Stomach smooth muscle (tissue), 2 donors: ENCODE data around the gene LYL1.

Experiments
- H3K27ac ChIP-seq: one replicate; pipeline ENCODE4 v1.7.0; 2013; ENCODE audit warnings: mild to moderate bottlenecking, low read length, inconsistent platforms
- H3K27me3 ChIP-seq, 2 donors: one replicate each; pipeline ENCODE4 v1.7.0; 2013; ENCODE audit warnings: low read length in 2 of 2; ENCODE audit not compliant: insufficient read depth in 2 of 2, control insufficient read depth in 1 of 2
- H3K36me3 ChIP-seq, 2 donors: one replicate each; pipeline ENCODE4 v1.7.0; 2013; ENCODE audit warnings: low read length in 2 of 2; ENCODE audit not compliant: control insufficient read depth in 2 of 2, insufficient read depth in 2 of 2
- H3K4me1 ChIP-seq: one replicate; pipeline ENCODE4 v1.7.0; 2013; ENCODE audit warnings: low read length; ENCODE audit not compliant: control insufficient read depth, insufficient read depth
- H3K4me3 ChIP-seq, 2 donors: one replicate each; pipeline ENCODE4 v1.7.0; 2013; ENCODE audit warnings: low read length in 2 of 2
- H3K9ac ChIP-seq, 2 donors: one replicate each; pipeline ENCODE4 v1.7.0; 2013; ENCODE audit warnings: low read length in 2 of 2, mild to moderate bottlenecking in 1 of 2
- H3K9me3 ChIP-seq, 2 donors: one replicate each; pipeline ENCODE4 v1.7.0; 2013; ENCODE audit warnings: low read length in 2 of 2; ENCODE audit not compliant: control insufficient read depth in 2 of 2
- donor health status: healthy.
- donor health status: Pancreatic carcinoma.

Gene LYL1

DNA sequence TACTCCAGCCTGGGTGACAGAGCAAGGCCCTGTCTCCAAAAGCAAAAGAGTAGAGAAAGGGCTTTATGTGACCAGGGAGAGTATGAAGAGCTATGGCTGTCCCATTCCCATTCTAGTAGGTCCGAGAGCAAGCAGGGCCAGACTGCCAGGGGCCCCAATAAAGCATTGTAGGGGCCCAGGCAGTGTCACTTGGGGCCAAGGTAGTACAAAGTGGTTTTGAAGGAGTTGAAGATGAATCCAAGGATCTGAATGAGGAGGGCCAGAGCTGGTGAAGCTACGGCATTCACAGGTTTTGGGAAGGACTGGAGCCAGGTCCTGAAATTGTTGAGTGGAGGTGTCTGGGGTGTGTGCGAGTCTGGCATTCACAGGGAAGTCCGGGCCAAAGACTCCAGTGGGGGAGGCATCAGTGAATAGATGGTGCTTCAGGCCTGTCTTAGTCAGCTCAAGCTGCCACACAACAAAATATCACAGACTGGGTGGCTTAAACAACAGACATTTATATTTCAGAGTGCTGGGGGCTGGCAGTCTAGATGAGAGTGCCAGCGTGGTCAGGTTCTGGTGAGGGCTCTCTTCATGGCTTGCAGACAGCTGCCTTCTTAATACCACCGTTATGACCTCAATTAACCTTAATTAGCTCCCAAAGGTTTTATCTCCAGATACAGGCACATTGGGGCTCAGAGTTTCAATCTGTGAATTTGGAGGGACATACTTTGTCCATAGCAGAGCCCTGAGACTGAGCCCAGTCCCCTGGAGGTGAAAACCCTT, 25.3 kb upstream of the LYL1 start:
- Histone ChIP-seq H3K4me3 (no peak overlapping the region), H3K9ac (no peak overlapping the region), H3K27me3 (no peaks in the 10 kb centered on the region), H3K36me3 (peaks cover 0 to 2% of the 10 kb centered on the region in 2 donors), H3K4me1 (peaks cover 4% of the 10 kb centered on the region), H3K9me3 (no peaks in the 10 kb centered on the region), H3K27ac (no peak overlapping the region)

DNA sequence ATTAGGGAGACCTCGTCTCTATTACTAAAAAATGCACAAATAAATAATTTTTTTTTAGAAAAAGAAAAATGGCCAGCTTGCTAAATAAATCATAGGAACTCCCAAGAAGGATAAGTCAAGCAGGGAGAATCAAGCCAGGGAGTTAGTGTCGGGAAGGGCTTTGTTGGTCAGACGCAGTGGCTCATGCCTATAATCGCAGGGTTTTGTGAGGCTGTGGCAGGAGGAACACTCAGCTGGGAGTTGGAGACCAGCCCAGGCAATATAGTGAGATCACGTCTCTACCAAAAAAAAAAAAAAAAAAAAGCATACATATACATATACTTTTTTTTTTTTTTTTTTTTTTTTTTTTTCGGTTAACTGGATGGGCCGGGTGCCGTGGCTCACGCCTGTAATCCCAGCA, 24.4 kb upstream of the LYL1 start:
- Histone ChIP-seq H3K27me3 (no peaks in the 10 kb centered on the region), H3K36me3 (no peaks in the 10 kb centered on the region), H3K4me3 (no peak overlapping the region), H3K4me1 (no peaks in the 10 kb centered on the region), H3K9me3 (no peaks in the 10 kb centered on the region), H3K9ac (no peak overlapping the region), H3K27ac (no peak overlapping the region)

DNA sequence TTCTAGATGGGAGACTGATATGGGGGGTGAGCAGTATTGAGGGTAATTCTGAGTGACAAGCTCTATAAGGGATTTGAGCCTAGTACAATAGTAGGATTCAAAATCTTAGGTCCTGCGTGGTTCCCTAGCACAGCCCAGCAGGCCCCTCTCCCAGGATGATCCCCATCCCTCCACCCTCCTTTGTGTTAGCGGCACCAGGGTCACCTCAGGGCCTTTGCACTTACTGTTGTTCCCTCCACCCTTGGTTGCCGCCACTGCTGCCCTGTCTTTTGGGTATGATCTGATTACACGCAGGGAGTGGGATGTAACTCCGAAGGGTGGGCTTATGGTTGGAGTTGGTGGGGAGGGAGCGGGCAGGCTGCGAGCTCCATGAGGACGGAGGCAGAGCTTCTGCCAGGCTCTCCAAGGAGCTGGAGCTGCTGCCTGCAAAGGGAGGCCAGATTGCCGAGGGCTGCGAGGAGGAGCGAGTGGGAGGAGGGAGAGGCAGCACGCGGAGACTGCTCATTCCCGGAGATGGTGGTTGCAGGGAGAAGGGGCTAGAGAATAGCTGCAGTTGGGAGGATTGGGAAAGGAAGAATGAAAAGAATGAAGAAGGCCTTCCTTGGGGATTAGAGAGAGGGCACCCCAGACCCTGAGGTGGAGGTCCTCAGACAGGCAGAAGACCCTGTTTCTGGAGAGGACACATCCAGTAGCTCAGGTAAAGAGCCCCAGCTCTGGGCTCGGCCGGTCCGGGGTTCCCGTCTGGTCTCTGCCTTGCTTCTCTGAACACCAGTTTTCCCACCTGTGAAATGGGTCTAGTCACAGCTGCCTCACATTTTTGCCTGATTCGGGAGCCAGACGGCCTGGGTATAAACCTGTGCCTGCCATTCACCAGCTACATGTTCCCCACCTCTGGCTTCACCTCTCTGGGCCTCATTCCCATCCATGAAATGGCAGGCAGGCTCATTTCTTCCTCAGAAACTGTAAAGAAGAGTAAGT, 20.6 kb upstream of the LYL1 start:
- Histone ChIP-seq H3K27me3 (no peaks in the 10 kb centered on the region), H3K4me3 (no peak overlapping the region), H3K9me3 (no peaks in the 10 kb centered on the region), H3K9ac (no peak overlapping the region), H3K27ac (no peak overlapping the region), H3K36me3 (no peaks in the 10 kb centered on the region), H3K4me1 (peaks cover 21% of the 10 kb centered on the region)

DNA sequence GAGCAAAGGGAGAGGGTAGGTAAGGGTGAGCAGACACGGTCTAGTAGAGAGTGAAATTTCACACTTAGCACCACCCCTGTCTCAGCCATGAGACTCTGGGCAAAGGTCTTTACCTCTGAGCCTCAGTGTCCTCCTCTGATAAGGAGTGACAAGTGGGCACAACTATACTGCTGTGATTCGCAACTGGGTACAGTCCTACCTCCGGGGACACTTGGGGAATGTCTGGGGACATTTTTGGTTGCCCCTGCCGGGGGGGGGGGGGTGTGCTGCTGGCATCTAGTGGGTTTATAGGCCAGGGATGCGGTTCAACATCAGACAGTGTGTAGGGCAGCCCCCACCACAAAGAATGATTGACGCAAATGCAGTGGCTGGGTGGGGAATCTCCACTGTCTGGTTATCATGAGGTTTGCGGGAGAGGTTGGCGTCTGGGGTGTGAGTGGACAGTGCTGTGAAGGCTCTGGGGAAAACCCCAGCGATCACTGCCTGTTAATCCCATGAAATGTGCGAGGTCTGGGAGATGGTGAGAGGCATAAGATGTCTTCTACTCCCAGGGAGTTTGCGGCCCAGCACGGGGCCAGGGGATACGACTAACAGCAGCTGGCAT, 19.7 kb upstream of the LYL1 start:
- no peak overlapping the region for H3K9ac ChIP-seq
- H3K27ac ChIP-seq, result no peak overlapping the region
- H3K9me3 ChIP-seq, result no peaks in the 10 kb centered on the region
- no peaks in the 10 kb centered on the region for H3K27me3 ChIP-seq
- H3K36me3 ChIP-seq, result no peaks in the 10 kb centered on the region
- H3K4me1 ChIP-seq, result peaks cover 25% of the 10 kb centered on the region
- no peak overlapping the region for H3K4me3 ChIP-seq

DNA sequence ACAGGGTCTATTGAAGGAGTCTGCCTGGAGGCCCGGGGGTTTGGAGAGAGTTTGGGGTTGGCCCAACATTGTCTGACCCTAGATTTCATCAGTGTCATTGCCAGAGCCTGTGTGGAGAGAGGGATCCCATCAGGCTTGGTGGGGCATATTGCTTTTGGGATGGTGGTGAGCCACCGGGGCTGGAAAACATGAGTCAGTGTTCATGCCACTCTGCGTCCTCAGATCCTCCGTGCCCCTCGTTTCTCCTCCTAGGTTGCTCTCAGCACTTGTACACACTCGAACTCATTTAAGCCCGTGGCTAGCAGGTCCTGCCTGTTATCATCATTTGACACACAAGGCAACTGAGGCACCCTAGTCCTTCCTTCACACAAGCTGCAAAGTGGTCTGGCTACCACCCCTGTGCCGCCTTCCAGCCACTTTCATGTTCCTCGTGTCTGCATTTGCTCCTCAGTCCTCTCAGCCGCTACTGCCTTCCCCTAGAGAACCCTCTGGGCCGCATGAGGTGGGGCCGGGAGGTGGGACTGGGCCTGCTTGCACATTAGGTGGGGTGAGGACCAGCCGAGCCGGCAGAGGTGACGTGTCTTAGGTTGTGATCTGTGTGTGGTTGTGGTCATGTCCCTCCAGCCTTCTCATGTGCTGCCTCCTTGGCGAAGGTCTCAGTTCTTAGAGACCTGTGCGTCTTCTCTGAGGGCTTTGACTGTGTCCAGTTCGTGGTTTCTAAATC, 19.1 kb upstream of the LYL1 start:
- H3K9me3 ChIP-seq, result no peaks in the 10 kb centered on the region
- H3K4me1 ChIP-seq, result peaks cover 31% of the 10 kb centered on the region
- no peak overlapping the region for H3K4me3 ChIP-seq
- H3K9ac ChIP-seq, result no peak overlapping the region
- no peaks in the 10 kb centered on the region for H3K36me3 ChIP-seq
- H3K27ac ChIP-seq, result no peak overlapping the region
- no peaks in the 10 kb centered on the region for H3K27me3 ChIP-seq

DNA sequence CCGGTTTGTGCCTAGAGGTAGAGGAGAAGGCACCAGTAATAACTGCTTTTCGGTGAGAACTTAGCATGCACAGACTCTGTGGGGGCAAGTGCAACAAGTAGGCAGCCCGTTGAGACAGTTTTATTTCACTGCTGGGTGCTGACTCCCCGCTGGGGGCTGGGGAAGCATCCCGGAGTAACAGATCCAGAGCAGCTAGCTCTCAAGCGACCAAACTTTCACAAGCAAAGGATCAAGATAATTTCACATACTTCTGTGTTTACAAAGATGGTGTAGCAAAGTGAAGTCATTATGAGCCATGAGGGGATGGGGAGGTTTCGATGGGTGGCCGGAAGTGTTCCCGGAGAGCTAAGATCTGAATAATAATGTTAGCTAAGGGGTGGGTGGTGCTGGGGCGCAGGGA, 18.2 kb upstream of the LYL1 start:
- Histone ChIP-seq H3K27ac (no peak overlapping the region), H3K4me3 (no peak overlapping the region), H3K9ac (no peak overlapping the region), H3K9me3 (no peaks in the 10 kb centered on the region), H3K27me3 (no peaks in the 10 kb centered on the region), H3K4me1 (peaks cover 36% of the 10 kb centered on the region), H3K36me3 (no peaks in the 10 kb centered on the region)

DNA sequence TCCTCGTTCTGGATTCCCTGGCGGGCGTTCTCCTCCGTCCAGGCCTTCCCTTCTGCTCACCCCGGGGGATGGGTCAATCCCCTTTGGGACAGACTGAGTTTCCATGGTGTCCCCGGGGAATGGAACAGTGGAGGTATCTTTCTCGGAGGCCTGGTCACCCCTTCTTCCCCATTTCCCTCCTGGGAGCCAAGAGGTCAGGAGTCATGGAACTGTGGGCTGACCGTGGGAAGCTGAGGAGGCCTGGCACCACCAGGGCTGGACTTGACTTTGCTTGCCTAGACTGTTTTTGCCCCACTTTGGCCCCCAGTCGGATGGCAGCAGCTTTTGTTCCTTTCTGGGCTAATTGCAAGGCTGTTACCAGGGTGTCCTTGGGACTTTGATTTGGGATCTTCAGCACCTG, 17.4 kb upstream of the LYL1 start:
- Histone ChIP-seq H3K9ac (peak overlapping the region; percentile 58 to 73), H3K9me3 (no peaks in the 10 kb centered on the region), H3K36me3 (no peaks in the 10 kb centered on the region), H3K27ac (no peak overlapping the region), H3K4me1 (peaks cover 41% of the 10 kb centered on the region), H3K27me3 (no peaks in the 10 kb centered on the region), H3K4me3 (peak overlapping the region; percentile 25 to 83)

DNA sequence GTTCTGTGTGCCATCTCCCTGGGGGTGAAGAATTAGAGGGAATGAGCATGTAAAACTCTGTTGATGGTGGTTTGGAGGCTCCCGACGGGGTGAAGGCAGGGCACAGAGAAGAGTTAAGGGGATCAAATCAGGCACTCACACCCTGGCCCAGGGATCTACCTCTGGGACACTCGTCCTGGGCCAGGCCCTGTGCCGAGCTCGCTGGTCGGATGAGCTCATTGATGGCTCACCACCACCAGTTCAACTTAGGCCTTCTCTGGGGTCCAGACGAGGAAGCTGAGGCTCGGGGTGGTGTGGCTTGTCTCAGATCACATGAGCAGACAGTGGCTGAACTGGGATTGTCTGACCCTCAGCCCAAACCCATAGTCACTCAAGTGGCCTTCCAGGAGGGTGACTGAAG, 17.0 kb upstream of the LYL1 start:
- Histone ChIP-seq H3K27ac (no peak overlapping the region), H3K4me3 (peak overlapping the region; percentile 52 to 83), H3K4me1 (peaks cover 41% of the 10 kb centered on the region), H3K9ac (peak overlapping the region; percentile 58 to 73), H3K9me3 (no peaks in the 10 kb centered on the region), H3K27me3 (no peaks in the 10 kb centered on the region), H3K36me3 (no peaks in the 10 kb centered on the region)

DNA sequence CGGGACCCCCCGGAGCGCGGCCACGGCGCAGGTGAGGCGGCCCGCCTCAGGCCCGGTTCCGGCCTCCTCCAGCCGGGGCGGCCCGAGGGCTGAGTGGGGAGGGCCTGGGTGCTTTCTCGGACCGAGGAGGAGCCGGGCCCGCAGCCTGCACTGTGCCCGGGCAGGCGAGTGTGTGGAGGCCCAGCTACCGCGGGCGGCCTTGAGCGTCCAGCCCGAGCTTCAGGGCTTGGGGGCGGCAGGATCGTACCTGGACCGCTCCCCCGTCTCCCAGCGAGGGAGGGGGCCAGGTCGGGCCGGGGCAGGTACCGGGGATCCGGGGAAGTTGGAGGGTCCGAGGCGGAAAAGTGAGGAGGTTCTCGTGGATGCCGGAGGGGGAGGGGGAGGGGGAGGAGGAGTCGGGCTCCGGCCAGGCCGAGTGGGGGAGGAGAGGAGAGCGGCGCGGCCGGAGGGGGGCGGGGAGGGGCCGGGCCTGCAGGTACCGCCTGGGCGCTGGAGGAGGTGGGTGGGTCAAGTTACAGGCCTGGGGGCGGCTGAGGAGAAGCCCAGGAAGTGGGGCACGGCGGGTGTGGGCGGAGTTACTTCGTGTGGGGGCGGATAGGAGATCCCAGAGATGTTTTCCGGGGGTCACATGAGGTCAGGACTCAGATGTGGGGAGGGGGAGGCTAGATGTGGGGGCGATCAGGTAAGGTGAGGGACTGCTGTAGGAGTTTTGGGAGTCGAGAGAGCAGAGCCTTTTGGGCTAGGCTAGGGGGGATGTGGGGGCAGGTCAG, 16.0 kb upstream of the LYL1 start:
- Histone ChIP-seq H3K27me3 (no peaks in the 10 kb centered on the region), H3K9me3 (no peaks in the 10 kb centered on the region), H3K4me3 (peak overlapping the region; percentile 52 to 83), H3K4me1 (peaks cover 41% of the 10 kb centered on the region), H3K9ac (peak overlapping the region; percentile 62 to 73), H3K36me3 (no peaks in the 10 kb centered on the region), H3K27ac (no peak overlapping the region)
